ENCODE results near the gene PAK1IP1.
"Not testable (repeated sequence)": the region's sequence is repeated elsewhere in the genome, so short reads cannot be mapped to it uniquely, and the experiment has no call there.

PAK1IP1 gene

DNA sequence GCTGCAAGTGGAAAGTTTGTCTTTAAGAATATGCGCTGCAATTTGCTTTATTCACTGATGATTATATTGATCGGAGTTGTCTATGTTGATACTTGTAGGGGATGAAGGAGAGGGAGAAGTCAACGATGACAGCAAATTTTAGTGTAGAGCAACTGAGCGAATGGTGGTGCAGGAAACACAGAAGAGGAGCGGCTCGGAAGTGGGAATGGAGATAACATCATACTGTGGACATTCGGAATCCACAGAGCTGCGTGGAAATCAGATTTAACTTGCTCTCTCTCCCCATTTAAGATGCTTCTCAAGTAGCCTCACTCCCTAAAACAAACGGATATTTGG is 52.1 kb downstream of the PAK1IP1 start:
- no peaks in the 10 kb centered on the region for H3K9me3 ChIP-seq (replicated peaks; ENCODE audit: insufficient read depth, low read length)
- 0 out of 2 replicates have a peak overlapping the region, but pooled peaks have one; percentile 10 for H3K27ac ChIP-seq (ENCODE audit: low read length)
- 0 out of 2 replicates have a peak, but pooled peaks cover 3% of the 10 kb centered on the region for H3K36me3 ChIP-seq (replicated peaks; ENCODE audit: insufficient read depth, low read length)
- no peaks in the 10 kb centered on the region for H3F3A ChIP-seq (ENCODE audit: insufficient read depth, low read length)
- H2AFZ ChIP-seq (ENCODE audit: low read length) = peak overlapping the region; percentile 74
- H4K20me1 ChIP-seq (ENCODE audit: insufficient read depth, low read length) = no peaks in the 10 kb centered on the region
- no peak for DNase-seq
- no peaks in the 10 kb centered on the region for H3K9me2 ChIP-seq (replicated peaks; ENCODE audit: insufficient read depth, low read length)
- no peak for TF ChIP-seq EZH2phosphoT487 (IDR thresholded peaks at IDR 0.05; ENCODE audit: low read length)
- no peak for TF ChIP-seq EZH2 (optimal IDR thresholded peaks at IDR 0.05; ENCODE audit: low read depth, low read length)
- TF ChIP-seq, protein P1, sequence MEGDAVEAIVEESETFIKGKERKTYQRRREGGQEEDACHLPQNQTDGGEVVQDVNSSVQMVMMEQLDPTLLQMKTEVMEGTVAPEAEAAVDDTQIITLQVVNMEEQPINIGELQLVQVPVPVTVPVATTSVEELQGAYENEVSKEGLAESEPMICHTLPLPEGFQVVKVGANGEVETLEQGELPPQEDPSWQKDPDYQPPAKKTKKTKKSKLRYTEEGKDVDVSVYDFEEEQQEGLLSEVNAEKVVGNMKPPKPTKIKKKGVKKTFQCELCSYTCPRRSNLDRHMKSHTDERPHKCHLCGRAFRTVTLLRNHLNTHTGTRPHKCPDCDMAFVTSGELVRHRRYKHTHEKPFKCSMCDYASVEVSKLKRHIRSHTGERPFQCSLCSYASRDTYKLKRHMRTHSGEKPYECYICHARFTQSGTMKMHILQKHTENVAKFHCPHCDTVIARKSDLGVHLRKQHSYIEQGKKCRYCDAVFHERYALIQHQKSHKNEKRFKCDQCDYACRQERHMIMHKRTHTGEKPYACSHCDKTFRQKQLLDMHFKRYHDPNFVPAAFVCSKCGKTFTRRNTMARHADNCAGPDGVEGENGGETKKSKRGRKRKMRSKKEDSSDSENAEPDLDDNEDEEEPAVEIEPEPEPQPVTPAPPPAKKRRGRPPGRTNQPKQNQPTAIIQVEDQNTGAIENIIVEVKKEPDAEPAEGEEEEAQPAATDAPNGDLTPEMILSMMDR (IDR thresholded peaks at IDR 0.05; ENCODE audit: low read length) = no peak
- H3K9ac ChIP-seq (ENCODE audit: low read length) = peak overlapping the region; percentile 74
- peak overlapping the region; percentile 71 for H3K4me3 ChIP-seq (ENCODE audit: low read length)
- no peaks in the 10 kb centered on the region for H3K27me3 ChIP-seq (replicated peaks; ENCODE audit: insufficient read depth, low read length)
- H3K4me1 ChIP-seq (ENCODE audit: low read length) = peaks cover 11% of the 10 kb centered on the region
- peaks cover 35% of the 10 kb centered on the region for H3K79me2 ChIP-seq (ENCODE audit: low read length)
- H3K4me2 ChIP-seq (ENCODE audit: low read depth, low read length) = peak overlapping the region; percentile 62

DNA sequence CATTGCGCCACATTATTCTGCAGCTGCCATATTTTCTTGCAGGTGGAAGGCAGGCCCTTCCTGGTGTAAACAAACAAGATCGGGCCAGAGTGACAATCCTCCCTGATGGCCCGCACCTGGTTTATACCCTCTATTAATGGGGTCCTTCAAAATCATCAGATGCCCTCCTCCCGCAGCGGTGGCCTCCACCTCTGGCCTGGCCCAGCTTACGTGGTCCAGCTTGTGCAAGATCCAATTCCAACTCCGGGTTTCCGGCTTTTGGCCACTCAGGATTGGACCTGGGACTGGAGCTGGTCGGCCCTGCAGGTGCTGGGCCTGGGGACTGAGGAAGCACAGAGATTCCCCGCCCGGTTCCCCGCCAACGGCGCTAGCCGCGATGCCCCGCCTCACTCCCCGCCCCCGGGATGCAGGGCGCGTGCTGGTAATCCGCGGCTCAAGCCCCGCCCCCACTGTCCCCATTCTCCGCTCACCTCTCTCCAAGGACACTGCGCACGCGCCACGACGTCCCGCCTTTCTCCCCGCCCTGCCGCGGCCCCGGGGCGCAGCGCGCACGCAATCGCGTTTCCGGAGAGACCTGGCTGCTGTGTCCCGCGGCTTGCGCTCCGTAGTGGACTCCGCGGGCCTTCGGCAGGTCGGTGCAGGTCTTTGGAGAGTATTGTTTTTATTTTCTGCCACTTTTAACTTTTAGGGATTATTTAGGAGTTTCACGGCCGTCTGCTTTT is 52.6 kb downstream of the PAK1IP1 start, which contains the start of gene TMEM14B:
Gene TMEM14B (plus strand): TSS at position 555 of the 722 bp plus-strand sequence. CDS start 1,441 bp downstream, outside the sequence.
- Histone ChIP-seq H3K9me3 (replicated peaks; ENCODE audit: insufficient read depth, low read length) (no peaks in the 10 kb centered on the region), H3K4me2 (ENCODE audit: low read depth, low read length) (peak within 1 kb of the TSS; percentile 91), H3K27ac (ENCODE audit: low read length) (peak within 1 kb of the TSS; percentile 45; the same call in 1 of the 2 replicates), H3K9me2 (replicated peaks; ENCODE audit: insufficient read depth, low read length) (no peaks in the 10 kb centered on the region), H4K20me1 (ENCODE audit: insufficient read depth, low read length) (no peaks in the 10 kb centered on the region), H3K79me2 (ENCODE audit: low read length) (peaks cover 35% of the 10 kb centered on the region), H3K9ac (ENCODE audit: low read length) (peak within 1 kb of the TSS; percentile 86), H3K4me3 (ENCODE audit: low read length) (peak within 1 kb of the TSS; percentile 89), H3K36me3 (replicated peaks; ENCODE audit: insufficient read depth, low read length) (0 out of 2 replicates have a peak, but pooled peaks cover 3% of the 10 kb centered on the region), H3F3A (ENCODE audit: insufficient read depth, low read length) (no peaks in the 10 kb centered on the region), H3K27me3 (replicated peaks; ENCODE audit: insufficient read depth, low read length) (no peaks in the 10 kb centered on the region), H3K4me1 (ENCODE audit: low read length) (peaks cover 11% of the 10 kb centered on the region), H2AFZ (ENCODE audit: low read length) (peak within 1 kb of the TSS; percentile 88)
- DNase-seq = peak; percentile 96
- TF ChIP-seq EZH2 (optimal IDR thresholded peaks at IDR 0.05; ENCODE audit: low read depth, low read length) (no peak), EZH2phosphoT487 (IDR thresholded peaks at IDR 0.05; ENCODE audit: low read length) (no peak)

DNA sequence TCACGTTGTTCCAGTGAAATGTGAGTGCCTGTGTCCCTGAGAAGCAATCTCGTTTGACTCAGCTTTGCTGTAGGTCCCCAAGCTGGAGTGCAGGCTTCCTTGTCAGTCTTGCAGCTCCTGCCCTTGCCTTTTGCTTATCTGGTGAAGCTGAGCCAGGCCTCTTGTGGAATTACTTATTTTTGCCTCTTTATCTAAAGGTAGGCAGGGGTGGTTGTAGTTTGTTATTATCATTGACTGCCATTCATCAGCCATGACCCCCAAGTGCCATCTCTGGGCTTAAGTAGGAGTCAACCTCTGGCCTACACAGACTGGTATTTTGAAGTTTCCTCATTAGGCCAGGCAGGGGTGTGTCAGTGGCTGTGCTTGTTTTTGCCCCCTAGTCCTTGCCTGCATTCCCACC is 55.0 kb downstream of the PAK1IP1 start:
- no peak overlapping the region for H3K27ac ChIP-seq (ENCODE audit: low read length)
- 0 out of 2 replicates have a peak, but pooled peaks cover 3% of the 10 kb centered on the region for H3K36me3 ChIP-seq (replicated peaks; ENCODE audit: insufficient read depth, low read length)
- H3K79me2 ChIP-seq (ENCODE audit: low read length) = peaks cover 55% of the 10 kb centered on the region
- H3K9me2 ChIP-seq (replicated peaks; ENCODE audit: insufficient read depth, low read length) = no peaks in the 10 kb centered on the region
- no peak for DNase-seq
- H3K27me3 ChIP-seq (replicated peaks; ENCODE audit: insufficient read depth, low read length) = no peaks in the 10 kb centered on the region
- no peak overlapping the region for H3K4me3 ChIP-seq (ENCODE audit: low read length)
- H3K9me3 ChIP-seq (replicated peaks; ENCODE audit: insufficient read depth, low read length) = no peaks in the 10 kb centered on the region
- peaks cover 11% of the 10 kb centered on the region for H3K4me1 ChIP-seq (ENCODE audit: low read length)
- H4K20me1 ChIP-seq (ENCODE audit: insufficient read depth, low read length) = no peaks in the 10 kb centered on the region
- no peak overlapping the region for H2AFZ ChIP-seq (ENCODE audit: low read length)
- TF ChIP-seq, protein P1 (IDR thresholded peaks at IDR 0.05; ENCODE audit: low read length) = no peak
- H3K9ac ChIP-seq (ENCODE audit: low read length) = no peak overlapping the region
- no peak overlapping the region for H3K4me2 ChIP-seq (ENCODE audit: low read depth, low read length)
- no peaks in the 10 kb centered on the region for H3F3A ChIP-seq (ENCODE audit: insufficient read depth, low read length)

DNA sequence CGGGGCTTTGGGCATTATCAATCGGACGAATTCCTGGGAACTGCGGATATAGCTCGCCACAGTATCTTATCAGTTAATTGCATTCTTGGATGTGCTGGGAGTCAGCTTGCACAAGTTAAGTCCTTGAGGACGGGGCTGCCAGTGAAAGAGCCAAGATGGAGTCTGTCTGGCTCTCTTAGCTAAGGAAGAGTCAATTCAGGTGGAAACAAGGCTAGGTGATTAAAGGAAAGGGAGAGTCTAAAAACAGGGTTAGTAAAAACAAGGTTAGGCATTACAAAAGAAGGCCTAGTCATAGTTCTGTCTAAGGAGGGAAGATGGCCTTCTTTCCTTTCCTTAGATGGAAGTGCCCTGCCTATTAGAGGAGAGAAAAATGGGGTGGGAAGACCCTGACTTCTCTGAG is 55.8 kb downstream of the PAK1IP1 start:
- H3K36me3 ChIP-seq (replicated peaks; ENCODE audit: insufficient read depth, low read length); H3K4me2 ChIP-seq (ENCODE audit: low read depth, low read length); H3K4me3 ChIP-seq (ENCODE audit: low read length); H3F3A ChIP-seq (ENCODE audit: insufficient read depth, low read length); H3K27ac ChIP-seq (ENCODE audit: low read length); H3K27me3 ChIP-seq (replicated peaks; ENCODE audit: insufficient read depth, low read length); DNase-seq; H3K9ac ChIP-seq (ENCODE audit: low read length); H3K9me2 ChIP-seq (replicated peaks; ENCODE audit: insufficient read depth, low read length); H3K9me3 ChIP-seq (replicated peaks; ENCODE audit: insufficient read depth, low read length); H4K20me1 ChIP-seq (ENCODE audit: insufficient read depth, low read length); H2AFZ ChIP-seq (ENCODE audit: low read length): not testable (repeated sequence)
- Histone ChIP-seq H3K4me1 (ENCODE audit: low read length) (peaks cover 11% of the 10 kb centered on the region), H3K79me2 (ENCODE audit: low read length) (peaks cover 55% of the 10 kb centered on the region)

DNA sequence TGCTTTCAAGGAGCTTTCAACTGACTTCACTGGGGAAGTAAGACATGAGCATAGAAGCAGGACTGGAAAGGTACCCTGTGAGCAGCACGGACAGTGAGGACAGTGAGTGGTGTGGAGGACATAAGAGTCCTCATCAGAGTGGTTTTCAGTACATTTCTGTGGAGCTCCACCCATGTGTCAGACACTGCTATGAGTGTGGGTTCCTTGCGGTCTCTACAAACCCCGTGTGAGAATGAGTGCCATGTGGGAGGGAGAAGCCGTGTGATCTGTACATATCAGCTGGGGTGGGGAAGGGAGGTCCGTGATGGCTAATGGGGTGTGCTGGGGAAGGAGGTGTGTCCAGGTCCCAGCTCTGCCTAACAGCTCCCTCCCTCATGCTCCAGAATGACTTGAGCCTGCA is 57.0 kb downstream of the PAK1IP1 start:
- not testable (repeated sequence) for H3K4me3 ChIP-seq (ENCODE audit: low read length); H3K27ac ChIP-seq (ENCODE audit: low read length); H3K36me3 ChIP-seq (replicated peaks; ENCODE audit: insufficient read depth, low read length); H3K9me2 ChIP-seq (replicated peaks; ENCODE audit: insufficient read depth, low read length); H3K4me2 ChIP-seq (ENCODE audit: low read depth, low read length); H3F3A ChIP-seq (ENCODE audit: insufficient read depth, low read length); H2AFZ ChIP-seq (ENCODE audit: low read length); DNase-seq; H3K9me3 ChIP-seq (replicated peaks; ENCODE audit: insufficient read depth, low read length); H4K20me1 ChIP-seq (ENCODE audit: insufficient read depth, low read length); H3K4me1 ChIP-seq (ENCODE audit: low read length); H3K27me3 ChIP-seq (replicated peaks; ENCODE audit: insufficient read depth, low read length); H3K9ac ChIP-seq (ENCODE audit: low read length)
- H3K79me2 ChIP-seq (ENCODE audit: low read length) = peaks cover 55% of the 10 kb centered on the region

All from MM.1S (cell line).